AG04449 (cell line): Measurements from ENCODE around the gene TMEM101.

Experiments used
- CTCF ChIA-PET: fragments of 350-600 bp; formaldehyde crosslinking; extraction: SDS; loops from one replicate; lab custom pipeline; 2021; ENCODE audit warnings: antibody characterized with exemption; lab: Yijun Ruan, JAX
- POLR2A ChIA-PET: fragments of 400-600, 350-600 bp; formaldehyde crosslinking; extraction: SDS; loops from one replicate; lab custom pipeline; 2020; ENCODE audit warnings: antibody characterized with exemption, inconsistent platforms; lab: Yijun Ruan, JAX
- DNase-seq: peaks from one replicate; pipeline ENCODE4 v3.0.0-alpha.2; 2010; ENCODE audit warnings: low read depth, low spot score
- H3K4me3 ChIP-seq: 2 replicates; pipeline ENCODE4 v1.5.1; 2011; ENCODE audit warnings: low read depth, mild to moderate bottlenecking, control low read depth, low read length
- CTCF ChIP-seq: IDR thresholded peaks from one replicate; pipeline ENCODE4 v1.5.1; 2011; ENCODE audit warnings: mild to moderate bottlenecking, moderate library complexity, low read length, control low read depth, inconsistent platforms; ENCODE audit not compliant: insufficient read depth; ENCODE audit errors: missing control alignments

Gene TMEM101

GRCh38 chr17:43983196-43983514, 31.6 kb downstream of the TMEM101 start:
- CTCF ChIA-PET, result interaction anchor here (1.0 to 7.6 kb wide), 8 partner anchors 9 to 104 kb away, joined by 3 to 69 read pairs (median 5); partner anchors contain the start of genes MPP2 and PPY
- POLR2A ChIA-PET, result no interaction called here

GRCh38 chr17:43982171-43982570, 32.6 kb downstream of the TMEM101 start:
- CTCF ChIA-PET, result interaction anchor here (0.9 to 7.6 kb wide), 8 partner anchors 8 to 104 kb away, joined by 3 to 69 read pairs (median 4); partner anchors contain the start of gene PPY
- H3K4me3 ChIP-seq, result no peak overlapping the region
- TF ChIP-seq CTCF, result no peak
- POLR2A ChIA-PET, result no interaction called here
- no peak for DNase-seq

More at GRCh38 chr17:43983196-43983514, 31.6 kb downstream of the TMEM101 start:
- no peak overlapping the region for H3K4me3 ChIP-seq
- no peak for DNase-seq
- TF ChIP-seq CTCF, result no peak

GRCh38 chr17:43979671-43980070, 35.1 kb downstream of the TMEM101 start:
- no peak for TF ChIP-seq CTCF
- CTCF ChIA-PET, result interaction anchor here (0.7 to 2.4 kb wide), 6 partner anchors 12 to 101 kb away, joined by 3 to 10 read pairs (median 4); no protein-coding TSS in a partner anchor
- POLR2A ChIA-PET, result no interaction called here
- DNase-seq, result no peak
- H3K4me3 ChIP-seq, result no peak overlapping the region

GRCh38 chr17:43979011-43979410, 35.8 kb downstream of the TMEM101 start:
- POLR2A ChIA-PET, result no interaction called here
- no peak for TF ChIP-seq CTCF
- no peak for DNase-seq
- no peak overlapping the region for H3K4me3 ChIP-seq
- CTCF ChIA-PET, result interaction anchor here (1.0 to 2.4 kb wide), 5 partner anchors 11 to 101 kb away, joined by 3 to 10 read pairs (median 4); no protein-coding TSS in a partner anchor

GRCh38 chr17:43978078-43978477, 36.7 kb downstream of the TMEM101 start:
- no peak for TF ChIP-seq CTCF
- DNase-seq, result no peak
- no peak overlapping the region for H3K4me3 ChIP-seq
- ChIA-PET CTCF (interaction anchor here (2.4 kb wide), 1 partner anchor 34 kb away, joined by 10 read pairs; no protein-coding TSS in a partner anchor), POLR2A (no interaction called here)

- CTCF ChIA-PET, result no interaction called here
- no peak for TF ChIP-seq CTCF
- POLR2A ChIA-PET, result no interaction called here
Measured at GRCh38 chr17:43976963-43977837, 37.6 kb downstream of the TMEM101 start.

More at GRCh38 chr17:43976963-43977837, 37.6 kb downstream of the TMEM101 start:
- no peak overlapping the region for H3K4me3 ChIP-seq
- no peak for DNase-seq
